Endometrial microvascular endothelial cells (primary cell): ENCODE measurements around the gene THAP6. TPM values are rescaled to one million over a fixed set of nuclear protein-coding genes. Genes with fewer than 3 reads are reported as not detected.
"Not testable (repeated sequence)": the region's sequence is repeated elsewhere in the genome, so short reads cannot be mapped to it uniquely, and the experiment has no call there.

Source experiments
- in situ Hi-C: cut with HindIII; loops from 2 replicates; pipeline ENCODE4 v1.10.0; 2017; ENCODE audit warnings: low sequenced_read_pairs, low pct_unique_long_range_greater_than_20kb; ENCODE audit errors: inconsistent ontology term
- total RNA-seq: library from RNA; depleted of rRNA; stranded (reverse); fragments of >200 nt; gene quantifications from one replicate; pipeline ENCODE4 v1.2.3, GENCODE V29; 2015; ENCODE audit errors: inconsistent ontology term

The THAP6 gene, protein sequence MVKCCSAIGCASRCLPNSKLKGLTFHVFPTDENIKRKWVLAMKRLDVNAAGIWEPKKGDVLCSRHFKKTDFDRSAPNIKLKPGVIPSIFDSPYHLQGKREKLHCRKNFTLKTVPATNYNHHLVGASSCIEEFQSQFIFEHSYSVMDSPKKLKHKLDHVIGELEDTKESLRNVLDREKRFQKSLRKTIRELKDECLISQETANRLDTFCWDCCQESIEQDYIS
- total RNA-seq = 4.9 TPM

- in situ Hi-C loops = no loop called here
Observed at GRCh38 chr4:75514131-75514948, at the start of gene THAP6, which contains the start of gene RCHY1. TSS of gene THAP6 (plus strand) at chr4:75514473. CDS start at chr4:75515453, 980 bp downstream. TSS of gene RCHY1 (minus strand) at chr4:75514403. CDS start at chr4:75514286, 117 bp downstream.

DNA sequence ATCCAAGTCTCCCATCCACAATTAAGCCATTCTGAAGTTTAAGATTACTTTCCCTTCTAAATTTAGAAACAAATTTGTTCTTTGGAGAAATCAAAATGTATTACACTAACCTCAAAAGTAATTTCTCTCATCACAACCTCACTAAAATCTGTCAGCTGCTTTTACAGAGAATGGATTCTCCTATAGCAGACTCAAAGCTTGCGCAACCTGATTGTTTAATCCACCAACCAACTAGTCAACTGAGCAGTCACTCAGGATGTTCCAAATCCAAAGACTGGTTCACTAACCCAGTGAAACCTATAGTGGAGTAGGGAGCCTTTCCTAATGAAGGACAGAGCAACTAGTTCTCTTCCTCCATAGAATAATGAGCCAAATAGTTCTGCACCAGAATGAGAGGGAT is 44.4 kb upstream of the THAP6 start:
- in situ Hi-C loops = no loop called here

GRCh38 chr4:75470738-75471137 is 43.5 kb upstream of the THAP6 start:
- in situ Hi-C loops = no loop called here

DNA sequence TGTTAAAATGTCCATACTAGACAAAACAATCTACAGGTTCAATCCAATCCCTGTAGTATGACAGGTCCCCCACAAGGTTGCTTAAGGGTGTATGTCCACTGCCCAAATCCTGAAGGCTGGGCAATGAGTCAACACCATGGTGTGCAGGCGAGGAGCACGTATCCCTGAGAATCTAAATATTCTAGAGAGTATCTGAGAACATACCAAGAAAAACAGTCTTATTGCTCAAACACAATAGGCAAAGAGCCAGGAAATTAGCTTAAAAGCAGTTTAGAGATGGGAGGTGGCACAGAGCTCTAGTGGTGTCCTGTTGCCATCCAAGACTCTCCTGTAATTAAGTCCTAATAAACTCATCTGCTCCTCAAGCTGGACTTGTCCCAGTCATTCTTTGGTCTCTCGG is 37.1 kb upstream of the THAP6 start:
- in situ Hi-C loops = no loop called here

DNA sequence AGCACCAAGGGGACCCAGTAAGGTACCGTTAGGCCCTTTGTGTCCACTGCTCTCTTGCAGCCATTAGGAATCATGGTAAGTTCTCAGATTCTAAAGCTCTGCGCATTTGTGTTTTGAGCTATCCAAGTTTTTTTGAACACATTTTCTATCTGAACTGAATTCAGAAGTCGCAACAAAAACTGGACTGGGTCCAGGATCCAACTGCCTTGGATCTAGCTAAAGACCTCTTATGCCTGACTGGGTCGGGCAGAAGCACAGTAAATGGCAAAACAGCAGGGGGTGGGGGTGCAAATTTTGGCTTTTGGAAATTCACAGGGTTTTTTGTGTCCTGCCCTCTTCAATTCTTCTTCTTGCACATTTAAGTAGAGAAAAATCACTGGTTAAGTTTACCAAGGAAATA is 30.1 kb upstream of the THAP6 start:
- in situ Hi-C loops = no loop called here

DNA sequence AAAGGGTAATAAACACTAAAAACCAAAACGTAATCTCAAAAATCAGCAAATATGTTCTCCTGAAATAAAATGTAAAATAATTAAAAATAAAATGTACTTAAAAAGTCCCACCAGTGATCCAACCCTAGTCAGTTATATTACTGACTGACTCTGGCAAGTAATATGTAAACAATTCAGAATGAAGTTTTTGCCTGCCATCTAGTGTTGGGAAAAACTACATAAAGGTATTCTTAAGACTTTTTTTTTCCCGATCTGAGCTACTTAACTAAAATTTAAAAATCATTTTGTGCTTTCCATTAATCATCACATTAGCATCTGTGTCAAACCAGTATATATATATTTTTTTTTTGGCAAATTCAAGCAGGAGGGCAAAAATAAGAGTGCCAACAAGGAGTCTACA is 24.1 kb upstream of the THAP6 start:
- in situ Hi-C loops = no loop called here

DNA sequence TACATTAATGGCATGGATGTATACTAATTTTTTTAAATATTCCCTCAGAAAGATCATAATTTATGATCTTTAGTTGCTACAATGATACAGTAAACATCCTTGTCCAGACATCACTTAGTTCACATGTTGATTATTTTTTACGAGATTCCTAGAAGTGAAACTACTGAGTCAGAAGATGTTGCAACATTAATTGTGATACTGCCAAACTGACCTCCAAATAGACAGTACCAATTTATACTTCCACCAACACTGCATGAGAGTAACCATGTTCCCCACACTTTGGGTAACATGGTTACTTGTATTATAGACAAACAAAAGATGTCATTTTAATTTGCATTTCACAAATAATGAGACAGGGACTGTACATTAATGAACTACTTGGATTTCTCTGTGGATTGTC is 19.7 kb upstream of the THAP6 start:
- in situ Hi-C loops = no loop called here

DNA sequence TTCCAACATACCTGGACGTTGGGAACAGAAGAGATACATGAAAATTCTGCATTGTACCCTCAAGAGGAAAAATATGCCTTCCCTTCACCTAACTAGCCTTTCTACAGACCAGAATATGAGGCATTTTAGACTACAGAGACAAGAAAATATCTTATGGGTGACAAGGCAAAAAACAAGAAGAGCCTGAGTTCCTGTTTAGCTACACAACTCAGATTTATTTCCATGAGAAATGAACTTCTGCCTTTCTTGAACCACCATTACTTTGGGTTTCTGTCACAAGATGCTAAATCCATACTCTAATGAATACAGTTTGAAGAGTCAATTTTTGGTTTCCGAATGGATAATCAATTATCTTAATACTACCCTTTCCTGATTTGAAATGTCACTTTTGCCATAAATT is 18.8 kb upstream of the THAP6 start:
- in situ Hi-C loops = no loop called here

- in situ Hi-C loops = no loop called here
Observed at GRCh38 chr4:75496406-75496805, 17.9 kb upstream of the THAP6 start.

DNA sequence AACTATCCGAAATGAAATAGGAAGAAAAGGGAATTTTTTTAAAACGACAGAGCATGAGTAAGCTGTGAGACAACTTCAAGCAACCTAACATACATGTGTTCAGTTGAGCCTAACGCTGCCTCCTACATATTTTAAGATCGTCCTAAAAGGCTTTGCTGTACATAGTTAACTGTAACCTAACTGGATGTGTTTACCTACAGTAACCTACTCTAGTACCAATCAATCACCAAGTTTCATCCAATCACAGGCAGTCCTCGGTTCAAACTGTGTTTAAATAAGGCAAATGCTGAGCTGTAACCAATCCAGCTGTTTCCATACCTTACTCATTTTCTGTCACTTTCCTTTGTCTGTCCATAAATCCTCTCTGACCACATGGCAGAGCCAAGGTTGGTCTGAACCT is 17.1 kb upstream of the THAP6 start:
- in situ Hi-C loops = no loop called here

DNA sequence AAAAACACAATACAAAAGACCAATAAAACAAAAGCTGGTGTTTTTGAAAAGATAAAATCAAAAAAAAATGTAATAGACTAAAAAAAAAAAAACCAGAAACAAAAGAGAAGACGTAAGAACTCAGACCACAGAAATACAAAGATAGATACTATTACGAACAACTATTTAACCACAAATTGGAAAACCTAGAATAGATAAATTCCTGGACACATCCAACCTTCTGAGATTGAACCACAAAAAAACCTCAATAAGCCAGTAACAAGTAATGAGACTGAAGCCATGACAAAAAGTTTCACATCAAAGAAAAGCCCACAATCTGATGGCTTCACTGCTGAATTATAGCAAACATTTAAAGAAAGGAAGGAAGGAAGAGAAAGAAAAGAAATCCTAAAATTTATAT is 16.2 kb upstream of the THAP6 start:
- in situ Hi-C loops = no loop called here

DNA sequence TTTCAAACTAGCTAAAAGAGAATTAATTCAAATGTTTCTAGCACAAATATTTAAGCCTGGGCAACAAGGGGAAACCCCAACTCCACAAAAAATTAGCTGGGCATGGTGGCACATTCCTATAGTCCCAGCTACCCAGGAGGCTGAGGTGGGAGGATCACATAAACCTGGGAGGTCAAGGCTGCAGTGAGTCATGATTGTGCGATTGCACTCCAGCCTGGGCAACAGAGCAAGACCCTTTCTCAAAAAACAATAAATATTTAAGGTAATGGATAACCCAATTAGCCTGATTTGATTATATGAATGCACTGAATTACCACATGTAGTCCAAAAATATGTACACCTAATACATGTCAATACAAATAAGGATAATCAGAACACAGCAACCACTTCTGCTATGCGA is 14.4 kb upstream of the THAP6 start:
- in situ Hi-C loops = no loop called here

GRCh38 chr4:75502671-75503070 is 11.6 kb upstream of the THAP6 start:
- in situ Hi-C loops = no loop called here

DNA sequence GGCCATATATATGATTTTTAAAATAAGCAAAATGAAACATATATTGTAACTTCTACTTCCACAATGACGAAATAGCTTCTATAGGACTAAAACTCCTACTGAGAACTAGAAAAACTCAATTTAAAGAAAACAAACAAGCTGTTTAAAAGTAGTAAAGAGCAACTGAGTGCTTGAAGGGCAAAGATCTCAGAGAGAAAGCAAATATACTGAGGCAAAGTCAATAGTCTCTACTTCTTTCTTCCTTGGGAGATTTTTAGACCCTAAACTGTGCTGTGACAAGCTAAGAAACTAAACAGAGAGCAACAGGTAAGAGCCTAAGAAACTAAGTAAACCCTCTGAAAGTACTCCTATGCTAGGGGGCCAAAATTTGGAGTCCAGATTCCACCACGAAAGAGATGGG is 8.6 kb upstream of the THAP6 start:
- in situ Hi-C loops = no loop called here

- in situ Hi-C loops = not testable (repeated sequence)
Observed at GRCh38 chr4:75509592-75509991, 4.7 kb upstream of the THAP6 start.

- in situ Hi-C loops = no loop called here
Observed at GRCh38 chr4:75511841-75512240, 2.4 kb upstream of the THAP6 start.

GRCh38 chr4:75512386-75513211 is 1.7 kb upstream of the THAP6 start:
- in situ Hi-C loops = no loop called here

GRCh38 chr4:75513526-75514130 is 645 bp upstream of the THAP6 start:
- in situ Hi-C loops = no loop called here

DNA sequence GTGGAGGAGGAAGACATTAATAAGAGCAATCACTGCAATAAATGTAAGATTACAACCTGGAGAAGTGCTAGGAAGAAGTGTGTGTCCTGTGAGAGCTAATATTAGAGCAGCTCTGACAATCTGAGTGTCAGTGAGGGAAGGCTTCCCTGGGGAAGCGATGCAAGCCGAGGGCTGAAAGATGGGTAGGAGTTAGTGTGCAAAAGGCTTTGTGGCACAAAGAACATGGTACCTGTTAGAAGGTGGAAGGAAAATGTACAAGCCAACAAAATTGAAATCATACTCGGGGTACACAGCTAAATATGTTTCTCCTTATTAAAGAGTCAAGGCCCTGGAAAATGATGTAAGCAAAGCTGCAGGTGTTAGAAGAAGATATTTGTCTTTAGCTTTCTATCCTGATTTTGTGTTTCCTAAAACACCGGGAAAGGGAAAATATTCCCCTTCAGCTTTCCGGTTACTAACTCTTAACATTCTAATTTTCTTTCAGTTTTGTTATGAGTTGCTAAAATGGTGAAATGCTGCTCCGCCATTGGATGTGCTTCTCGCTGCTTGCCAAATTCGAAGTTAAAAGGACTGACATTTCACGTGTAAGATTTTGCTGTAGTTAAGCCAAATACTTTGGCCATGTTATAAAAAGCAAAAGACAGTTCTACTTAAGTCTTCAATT is 808 bp downstream of the THAP6 start:
- in situ Hi-C loops = no loop called here
